Hematopoietic multipotent progenitor cell treated with erythropoietin and hydrocortisone succinate and interleukin-3 and kit ligand, for 4 days (in vitro differentiated cells): ENCODE results near the gene KRTAP10-8.
"Not testable (repeated sequence)": the region's sequence is repeated elsewhere in the genome, so short reads cannot be mapped to it uniquely, and the experiment has no call there.

Experiments used
- DNase-seq: peaks from one replicate; pipeline ENCODE4 v3.0.0-alpha.2; 2015

Gene KRTAP10-8

GRCh38 chr21:44619886-44620285 lies 8.0 kb downstream of the KRTAP10-8 start:
- no peak for DNase-seq

- DNase-seq = no peak
Measured at GRCh38 chr21:44623575-44623974, 11.7 kb downstream of the KRTAP10-8 start.

GRCh38 chr21:44625756-44626155 lies 13.9 kb downstream of the KRTAP10-8 start:
- no peak for DNase-seq

- no peak for DNase-seq
Measured at GRCh38 chr21:44626262-44626661, 14.4 kb downstream of the KRTAP10-8 start.

GRCh38 chr21:44626673-44627143 lies 14.8 kb downstream of the KRTAP10-8 start, which contains the start of gene KRTAP10-9:
TSS of gene KRTAP10-9 (plus strand) at chr21:44627093. CDS start at chr21:44627172, 79 bp downstream.
- DNase-seq = no peak

GRCh38 chr21:44627181-44627822 lies 15.4 kb downstream of the KRTAP10-8 start:
- DNase-seq = not testable (repeated sequence)

GRCh38 chr21:44627831-44628233 lies 16.0 kb downstream of the KRTAP10-8 start:
- not testable (repeated sequence) for DNase-seq

GRCh38 chr21:44628707-44629391 lies 17.0 kb downstream of the KRTAP10-8 start:
- DNase-seq = no peak

GRCh38 chr21:44630440-44630839 lies 18.6 kb downstream of the KRTAP10-8 start:
- no peak for DNase-seq

GRCh38 chr21:44632067-44632466 lies 20.2 kb downstream of the KRTAP10-8 start:
- DNase-seq = no peak

GRCh38 chr21:44636209-44637017 lies 24.5 kb downstream of the KRTAP10-8 start:
- no peak for DNase-seq

- DNase-seq = no peak
Measured at GRCh38 chr21:44637018-44637850, 25.4 kb downstream of the KRTAP10-8 start, which contains the start of gene KRTAP10-10. TSS of gene KRTAP10-10 (plus strand) at chr21:44637356. CDS start at chr21:44637418, 62 bp downstream.

GRCh38 chr21:44637851-44638348 lies 26.0 kb downstream of the KRTAP10-8 start:
- not testable (repeated sequence) for DNase-seq

- not testable (repeated sequence) for DNase-seq
Measured at GRCh38 chr21:44638506-44639330, 26.8 kb downstream of the KRTAP10-8 start.

GRCh38 chr21:44639331-44639655 lies 27.4 kb downstream of the KRTAP10-8 start:
- DNase-seq = no peak

GRCh38 chr21:44640761-44641160 lies 28.9 kb downstream of the KRTAP10-8 start:
- no peak for DNase-seq

- no peak for DNase-seq
Measured at GRCh38 chr21:44643741-44644310, 31.9 kb downstream of the KRTAP10-8 start.

- DNase-seq = no peak
Measured at GRCh38 chr21:44644878-44645277, 33.0 kb downstream of the KRTAP10-8 start.

GRCh38 chr21:44646366-44647221 lies 34.7 kb downstream of the KRTAP10-8 start, which contains the start of gene KRTAP10-11:
TSS of gene KRTAP10-11 (plus strand) at chr21:44646414. CDS start at chr21:44646459, 45 bp downstream.
- not testable (repeated sequence) for DNase-seq

GRCh38 chr21:44647222-44647552 lies 35.3 kb downstream of the KRTAP10-8 start:
- no peak for DNase-seq
